Keratinocyte (primary cell): ENCODE results near the gene KDM4B. TPM values are rescaled to one million over a fixed set of nuclear protein-coding genes. Genes with fewer than 3 reads are reported as not detected.

ENCODE experiments used
- DNase-seq: peaks from one replicate; pipeline ENCODE4 v3.0.0-alpha.2; 2011; ENCODE audit warnings: low read depth, missing footprints, low spot score
- FAIRE-seq: peaks from 2 replicates; lab custom pipeline; 2011; peaks lifted over from hg19 to GRCh38; lab: Jason Lieb, UNC
- H2AFZ ChIP-seq: 2 replicates; pipeline ENCODE4 v1.6.0; 2012; ENCODE audit warnings: low read length, control low read depth, inconsistent platforms; ENCODE audit not compliant: control insufficient read depth
- H3K27ac ChIP-seq: 2 replicates; pipeline ENCODE4 v1.5.1; 2011; ENCODE audit warnings: low read length; ENCODE audit not compliant: control insufficient read depth, insufficient read depth
- H3K27me3 ChIP-seq: 3 replicates; pipeline ENCODE4 v1.6.0; 2011; ENCODE audit warnings: low read length; ENCODE audit not compliant: control insufficient read depth, insufficient read depth; ENCODE audit errors: extremely low read depth
- H3K36me3 ChIP-seq, 2 experiments: 2 replicates in 1 of 2; 3 replicates in 1 of 2; pipeline ENCODE4 v1.5.1; 2011; ENCODE audit warnings: low read length in 2 of 2, mild to moderate bottlenecking in 1 of 2; ENCODE audit not compliant: control insufficient read depth in 2 of 2, insufficient read depth in 2 of 2; ENCODE audit errors: extremely low read depth in 1 of 2
- H3K4me1 ChIP-seq: 3 replicates; pipeline ENCODE4 v1.5.1; 2011; ENCODE audit warnings: low read length; ENCODE audit not compliant: control insufficient read depth, insufficient read depth; ENCODE audit errors: extremely low read depth
- H3K4me2 ChIP-seq: 3 replicates; pipeline ENCODE4 v1.6.0; 2011; ENCODE audit warnings: low read depth, low read length; ENCODE audit not compliant: control insufficient read depth, insufficient read depth; ENCODE audit errors: extremely low read depth
- H3K4me3 ChIP-seq, 3 experiments: fragments of 200-600 bp in 1 of 3; sonication (generic) in 1 of 3; 2 replicates in 2 of 3; 3 replicates in 1 of 3; pipeline ENCODE4 v1.5.1; 2011 to 2016; ENCODE audit warnings: low read length in 3 of 3, mild to moderate bottlenecking in 3 of 3, control low read depth in 2 of 3, inconsistent platforms in 1 of 3, low read depth in 1 of 3, mixed read lengths in 1 of 3, mixed run types in 1 of 3, moderate library complexity in 1 of 3; ENCODE audit not compliant: control insufficient read depth in 2 of 3, insufficient read depth in 2 of 3; ENCODE audit errors: extremely low read depth in 1 of 3
- H3K79me2 ChIP-seq: 2 replicates; pipeline ENCODE4 v1.6.0; 2012; ENCODE audit warnings: low read length; ENCODE audit not compliant: control insufficient read depth, insufficient read depth
- H3K9ac ChIP-seq: 3 replicates; pipeline ENCODE4 v1.6.0; 2011; ENCODE audit warnings: low read length; ENCODE audit not compliant: control insufficient read depth, insufficient read depth; ENCODE audit errors: extremely low read depth
- H3K9me1 ChIP-seq: 3 replicates; pipeline ENCODE4 v1.6.0; 2011; ENCODE audit warnings: low read length; ENCODE audit not compliant: control insufficient read depth, insufficient read depth; ENCODE audit errors: extremely low read depth
- H3K9me3 ChIP-seq: 2 replicates; pipeline ENCODE4 v1.5.1; 2012; ENCODE audit warnings: low read depth, low read length; ENCODE audit not compliant: control insufficient read depth
- H4K20me1 ChIP-seq: 3 replicates; pipeline ENCODE4 v1.6.0; 2011; ENCODE audit warnings: low read length; ENCODE audit not compliant: control insufficient read depth, insufficient read depth; ENCODE audit errors: extremely low read depth
- EZH2 ChIP-seq: IDR thresholded peaks from one replicate; pipeline ENCODE4 v1.6.1; 2012; ENCODE audit warnings: inconsistent platforms, mild to moderate bottlenecking, low read length, moderate library complexity
- dilution Hi-C: fragments of 300-500 bp; cut with MboI; formaldehyde crosslinking; loops from one replicate; pipeline ENCODE4 v1.7.0; 2020; ENCODE audit warnings: low sequenced_read_pairs; ENCODE audit not compliant: extremely low pct_ligation_motif_present
- polyA plus RNA-seq, 5 experiments: library from polyadenylated mRNA; depleted of rRNA in 3 of 5; stranded (reverse) in 3 of 5; stranded (forward) in 1 of 5; unstranded in 1 of 5; fragments of >200 nt; gene quantifications; 1 replicate in 1 of 5; 2 replicates in 3 of 5; 3 replicates in 1 of 5; pipeline versions ENCODE4 v1.2.1 to v1.2.3, GENCODE V29; 2011 to 2012; ENCODE audit warnings: missing spikeins in 2 of 5, low read depth in 1 of 5, low replicate concordance in 1 of 5
- TF ChIP-seq, protein P1 (sequence below), 3 experiments: IDR thresholded peaks in 1 of 3; conservative IDR thresholded peaks in 1 of 3; optimal IDR thresholded peaks in 1 of 3; 2 replicates in 2 of 3; 3 replicates in 1 of 3; pipeline versions ENCODE3 to v1.5.1; 2011; ENCODE audit warnings: low read length in 3 of 3, mild to moderate bottlenecking in 3 of 3, moderate library complexity in 2 of 3, control low read depth in 1 of 3, inconsistent platforms in 1 of 3; ENCODE audit not compliant: insufficient read depth in 2 of 3; ENCODE audit errors: extremely low read depth in 1 of 3

The KDM4B gene
- polyA plus RNA-seq, 1 donor (not counting 4 experiments of a cell fraction or from before 2014, with no cell fraction given), result 6.2 TPM

DNA sequence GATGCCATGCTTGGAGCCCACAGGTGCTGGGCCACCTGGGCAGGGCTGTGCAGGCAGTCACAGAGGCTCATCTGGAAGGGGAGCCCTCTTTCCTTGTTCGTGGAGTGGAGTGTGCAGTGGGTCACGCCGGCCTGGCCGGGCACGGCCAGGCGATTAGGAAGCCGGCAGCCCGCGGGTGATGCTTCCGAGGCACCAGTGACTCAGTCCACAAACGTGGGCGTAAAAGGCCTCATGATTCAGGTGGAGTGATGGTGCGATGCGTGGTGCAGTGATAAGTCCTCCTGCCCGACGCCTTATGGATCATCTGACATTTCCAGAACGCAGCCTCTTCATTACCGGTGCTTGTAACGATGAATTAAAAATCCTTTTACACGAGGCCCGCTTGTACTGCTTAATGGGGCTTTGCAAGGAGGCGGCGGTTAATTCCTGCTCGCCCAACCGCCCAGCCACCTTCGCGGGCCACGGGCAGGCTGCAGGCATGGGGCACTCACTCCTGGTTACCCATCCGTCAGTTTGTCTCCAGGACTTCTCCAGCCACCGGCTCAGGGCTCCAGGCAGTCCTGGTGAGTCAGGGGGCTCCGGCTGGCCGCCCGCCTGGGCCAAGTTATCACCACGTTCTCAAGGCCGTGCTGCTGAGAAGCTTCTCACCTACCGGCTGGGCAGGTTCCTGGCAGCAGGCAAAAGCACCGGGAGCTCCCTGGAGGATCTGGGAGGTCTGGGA is 172.4 kb downstream of the KDM4B start:
- Histone ChIP-seq H3K4me1 (no peaks in the 10 kb centered on the region), H4K20me1 (no peaks in the 10 kb centered on the region), H3K9me3 (no peaks in the 10 kb centered on the region), H3K79me2 (no peaks in the 10 kb centered on the region), H3K4me2 (no peak overlapping the region), H3K9ac (no peak overlapping the region), H3K36me3 (peaks cover 7 to 50% of the 10 kb centered on the region in 2 experiments), H3K27ac (no peak overlapping the region), H3K27me3 (no peaks in the 10 kb centered on the region), H2AFZ (no peak overlapping the region), H3K9me1 (no peaks in the 10 kb centered on the region), H3K4me3 (no peak overlapping the region)
- FAIRE-seq (no peak), DNase-seq (no peak)
- dilution Hi-C loops, result no loop called here
- TF ChIP-seq, protein P1, sequence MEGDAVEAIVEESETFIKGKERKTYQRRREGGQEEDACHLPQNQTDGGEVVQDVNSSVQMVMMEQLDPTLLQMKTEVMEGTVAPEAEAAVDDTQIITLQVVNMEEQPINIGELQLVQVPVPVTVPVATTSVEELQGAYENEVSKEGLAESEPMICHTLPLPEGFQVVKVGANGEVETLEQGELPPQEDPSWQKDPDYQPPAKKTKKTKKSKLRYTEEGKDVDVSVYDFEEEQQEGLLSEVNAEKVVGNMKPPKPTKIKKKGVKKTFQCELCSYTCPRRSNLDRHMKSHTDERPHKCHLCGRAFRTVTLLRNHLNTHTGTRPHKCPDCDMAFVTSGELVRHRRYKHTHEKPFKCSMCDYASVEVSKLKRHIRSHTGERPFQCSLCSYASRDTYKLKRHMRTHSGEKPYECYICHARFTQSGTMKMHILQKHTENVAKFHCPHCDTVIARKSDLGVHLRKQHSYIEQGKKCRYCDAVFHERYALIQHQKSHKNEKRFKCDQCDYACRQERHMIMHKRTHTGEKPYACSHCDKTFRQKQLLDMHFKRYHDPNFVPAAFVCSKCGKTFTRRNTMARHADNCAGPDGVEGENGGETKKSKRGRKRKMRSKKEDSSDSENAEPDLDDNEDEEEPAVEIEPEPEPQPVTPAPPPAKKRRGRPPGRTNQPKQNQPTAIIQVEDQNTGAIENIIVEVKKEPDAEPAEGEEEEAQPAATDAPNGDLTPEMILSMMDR (optimal IDR thresholded peaks at IDR 0.05 in 1 of 3, IDR thresholded peaks at IDR 0.05 in 1 of 3, conservative IDR thresholded peaks at IDR 0.05 in 1 of 3; ENCODE audit: extremely low read depth in 1 of 3, insufficient read depth in 2 of 3, low read length in 3 of 3), result no peak
- no peak for TF ChIP-seq EZH2

DNA sequence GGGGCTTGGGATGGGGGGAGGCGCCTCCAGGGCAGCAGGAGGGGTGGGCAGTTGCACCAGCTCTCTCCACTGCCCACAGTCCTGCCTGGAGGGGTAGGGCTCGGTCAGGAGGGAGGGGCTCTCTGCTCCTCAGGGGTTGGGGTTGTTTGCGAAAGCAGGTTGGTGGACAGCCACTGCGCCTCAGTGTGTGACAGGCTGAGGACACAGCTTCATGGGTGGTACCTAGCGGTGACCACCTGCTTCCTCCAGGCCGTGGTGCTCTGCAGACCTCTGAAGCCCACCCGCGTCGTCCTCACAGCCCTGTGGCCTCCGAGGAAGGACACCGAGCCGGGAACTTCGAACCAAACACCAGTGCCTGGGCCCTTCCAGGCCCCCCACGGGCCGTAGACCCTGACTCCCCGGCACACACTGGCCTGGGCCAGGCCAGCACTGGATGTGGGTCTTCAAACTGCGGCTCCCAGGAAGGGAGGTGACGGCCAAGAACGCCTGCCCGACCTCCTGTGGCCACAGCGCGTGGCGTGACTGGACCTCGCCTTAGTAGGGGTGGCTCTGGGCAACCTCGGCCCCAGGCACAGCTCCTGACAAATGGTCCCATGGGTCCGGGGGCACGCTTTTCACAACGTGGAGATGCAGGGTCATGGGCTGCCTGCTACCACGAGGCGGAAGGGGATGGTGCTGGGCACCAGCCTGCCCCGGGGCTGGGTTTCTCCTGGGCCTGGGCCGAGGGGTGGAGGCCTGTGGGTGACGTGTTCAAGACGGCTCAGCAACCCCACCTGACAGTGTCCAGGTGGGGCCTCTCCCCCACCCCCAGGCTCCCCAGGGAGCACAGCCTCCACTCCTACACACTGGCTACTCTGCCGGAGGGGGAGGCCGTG is 173.2 kb downstream of the KDM4B start:
- H3K4me1 ChIP-seq, result peaks cover 2% of the 10 kb centered on the region
- no peaks in the 10 kb centered on the region for H3K27me3 ChIP-seq
- H3K79me2 ChIP-seq, result no peaks in the 10 kb centered on the region
- H3K4me2 ChIP-seq, result no peak overlapping the region
- no peaks in the 10 kb centered on the region for H3K9me1 ChIP-seq
- TF ChIP-seq EZH2, result no peak
- TF ChIP-seq, protein P1 (optimal IDR thresholded peaks at IDR 0.05 in 1 of 3, IDR thresholded peaks at IDR 0.05 in 1 of 3, conservative IDR thresholded peaks at IDR 0.05 in 1 of 3; ENCODE audit: extremely low read depth in 1 of 3, insufficient read depth in 2 of 3, low read length in 3 of 3), result no peak
- peaks cover 11 to 50% of the 10 kb centered on the region in 2 experiments for H3K36me3 ChIP-seq
- H3K4me3 ChIP-seq, result no peak overlapping the region
- H2AFZ ChIP-seq, result no peak overlapping the region
- no peaks in the 10 kb centered on the region for H3K9me3 ChIP-seq
- no peak overlapping the region for H3K9ac ChIP-seq
- DNase-seq (no peak), FAIRE-seq (no peak)
- H3K27ac ChIP-seq, result no peak overlapping the region
- dilution Hi-C loops, result no loop called here
- H4K20me1 ChIP-seq, result no peaks in the 10 kb centered on the region
